ENCODE results near the gene PITX1. TPM values are rescaled to one million over a fixed set of nuclear protein-coding genes. Genes with fewer than 3 reads are reported as not detected.

PITX1 gene
- total RNA-seq, 2 experiments from 2014 or later: 0.18 TPM

GRCh38 chr5:135069895-135070657, 36.0 kb upstream of the PITX1 start:
- H3K4me1 Mint-ChIP-seq: no peaks in the 10 kb centered on the region
- ATAC-seq: no peak
- intact Hi-C loops (cut with DNase I, micrococcal nuclease): no loop called here
- ChIA-PET POLR2A (no interaction called here), CTCF (interaction anchor here (0.8 kb wide), 1 partner anchor 636 kb away, joined by 3 read pairs; no protein-coding TSS in a partner anchor)
- no peaks in the 10 kb centered on the region for H3K9me3 Mint-ChIP-seq (ENCODE audit: low read depth)
- no peaks in the 10 kb centered on the region for H3K27me3 Mint-ChIP-seq
- DNase-seq: no peak
- no peaks in the 10 kb centered on the region for H3K36me3 Mint-ChIP-seq (ENCODE audit: low read depth)
- no peak overlapping the region for H3K4me3 Mint-ChIP-seq
- H3K27ac Mint-ChIP-seq: no peak overlapping the region

GRCh38 chr5:135069016-135069770, 35.2 kb upstream of the PITX1 start:
- intact Hi-C loops (cut with DNase I, micrococcal nuclease): no loop called here
- DNase-seq (no peak), ATAC-seq (no peak)
- Mint-ChIP-seq H3K27me3 (no peaks in the 10 kb centered on the region), H3K27ac (no peak overlapping the region), H3K36me3 (ENCODE audit: low read depth) (no peaks in the 10 kb centered on the region), H3K4me3 (no peak overlapping the region), H3K4me1 (no peaks in the 10 kb centered on the region), H3K9me3 (ENCODE audit: low read depth) (no peaks in the 10 kb centered on the region)
- ChIA-PET CTCF (no interaction called here), POLR2A (no interaction called here)

- ChIA-PET POLR2A (no interaction called here), CTCF (interaction anchor here (0.6 kb wide), 1 partner anchor 88 kb away, joined by 3 read pairs; no protein-coding TSS in a partner anchor)
- no peaks in the 10 kb centered on the region for H3K27me3 Mint-ChIP-seq
- no peaks in the 10 kb centered on the region for H3K4me1 Mint-ChIP-seq
- intact Hi-C loops (cut with DNase I, micrococcal nuclease): no loop called here
- H3K36me3 Mint-ChIP-seq (ENCODE audit: low read depth): no peaks in the 10 kb centered on the region
- no peak overlapping the region for H3K4me3 Mint-ChIP-seq
- no peak overlapping the region for H3K27ac Mint-ChIP-seq
- ATAC-seq: no peak
- no peak for DNase-seq
- H3K9me3 Mint-ChIP-seq (ENCODE audit: low read depth): no peaks in the 10 kb centered on the region
Observed at GRCh38 chr5:135067587-135067986, 33.6 kb upstream of the PITX1 start.

GRCh38 chr5:135066781-135067180, 32.8 kb upstream of the PITX1 start:
- Mint-ChIP-seq H3K9me3 (ENCODE audit: low read depth) (no peaks in the 10 kb centered on the region), H3K4me1 (no peaks in the 10 kb centered on the region), H3K27me3 (no peaks in the 10 kb centered on the region), H3K36me3 (ENCODE audit: low read depth) (no peaks in the 10 kb centered on the region), H3K4me3 (no peak overlapping the region), H3K27ac (no peak overlapping the region)
- intact Hi-C loops (cut with DNase I, micrococcal nuclease): no loop called here
- no peak for DNase-seq
- ChIA-PET CTCF (no interaction called here), POLR2A (no interaction called here)
- ATAC-seq: no peak

GRCh38 chr5:135065306-135066265, 31.6 kb upstream of the PITX1 start:
- CTCF ChIA-PET: no interaction called here
- POLR2A ChIA-PET: no interaction called here
- intact Hi-C loops (cut with DNase I, micrococcal nuclease): no loop called here
- H3K36me3 Mint-ChIP-seq (ENCODE audit: low read depth): no peaks in the 10 kb centered on the region
- ATAC-seq (no peak), DNase-seq (no peak)
- H3K9me3 Mint-ChIP-seq (ENCODE audit: low read depth): no peaks in the 10 kb centered on the region
- no peaks in the 10 kb centered on the region for H3K27me3 Mint-ChIP-seq
- H3K4me1 Mint-ChIP-seq: no peaks in the 10 kb centered on the region
- no peak overlapping the region for H3K4me3 Mint-ChIP-seq
- no peak overlapping the region for H3K27ac Mint-ChIP-seq

- no peak overlapping the region for H3K4me3 Mint-ChIP-seq
- POLR2A ChIA-PET: no interaction called here
Observed at GRCh38 chr5:135064235-135064570, 30.2 kb upstream of the PITX1 start.

GRCh38 chr5:135063511-135064234, 29.6 kb upstream of the PITX1 start:
- intact Hi-C loops (cut with DNase I, micrococcal nuclease): no loop called here
- Mint-ChIP-seq H3K9me3 (ENCODE audit: low read depth) (no peaks in the 10 kb centered on the region), H3K36me3 (ENCODE audit: low read depth) (no peaks in the 10 kb centered on the region), H3K27ac (no peak overlapping the region), H3K4me1 (no peaks in the 10 kb centered on the region), H3K4me3 (no peak overlapping the region), H3K27me3 (peaks cover 2% of the 10 kb centered on the region)
- DNase-seq (no peak), ATAC-seq (no peak)
- POLR2A ChIA-PET: no interaction called here
- CTCF ChIA-PET: interaction anchor here (0.7 kb wide), 1 partner anchor 94 kb away, joined by 3 read pairs; no protein-coding TSS in a partner anchor

More at GRCh38 chr5:135064235-135064570, 30.2 kb upstream of the PITX1 start:
- no peaks in the 10 kb centered on the region for H3K4me1 Mint-ChIP-seq
- no peak overlapping the region for H3K27ac Mint-ChIP-seq
- H3K27me3 Mint-ChIP-seq: no peaks in the 10 kb centered on the region
- no peak for ATAC-seq
- no peak for DNase-seq
- H3K36me3 Mint-ChIP-seq (ENCODE audit: low read depth): no peaks in the 10 kb centered on the region
- CTCF ChIA-PET: no interaction called here
- H3K9me3 Mint-ChIP-seq (ENCODE audit: low read depth): no peaks in the 10 kb centered on the region
- intact Hi-C loops (cut with DNase I, micrococcal nuclease): no loop called here

- Mint-ChIP-seq H3K36me3 (ENCODE audit: low read depth) (no peaks in the 10 kb centered on the region), H3K27me3 (peaks cover 2% of the 10 kb centered on the region), H3K9me3 (ENCODE audit: low read depth) (no peaks in the 10 kb centered on the region), H3K4me3 (no peak overlapping the region), H3K27ac (no peak overlapping the region), H3K4me1 (no peaks in the 10 kb centered on the region)
- ATAC-seq (no peak), DNase-seq (no peak)
- CTCF ChIA-PET: interaction anchor here (0.7 kb wide), 1 partner anchor 94 kb away, joined by 3 read pairs; no protein-coding TSS in a partner anchor
- POLR2A ChIA-PET: no interaction called here
- intact Hi-C loops (cut with DNase I, micrococcal nuclease): no loop called here
Observed at GRCh38 chr5:135063056-135063445, 29.0 kb upstream of the PITX1 start.

- POLR2A ChIA-PET: no interaction called here
- ATAC-seq: no peak
- H3K4me1 Mint-ChIP-seq: no peaks in the 10 kb centered on the region
- CTCF ChIA-PET: interaction anchor here (0.7 kb wide), 1 partner anchor 95 kb away, joined by 3 read pairs; no protein-coding TSS in a partner anchor
- intact Hi-C loops (cut with DNase I, micrococcal nuclease): no loop called here
- no peaks in the 10 kb centered on the region for H3K36me3 Mint-ChIP-seq (ENCODE audit: low read depth)
- no peaks in the 10 kb centered on the region for H3K9me3 Mint-ChIP-seq (ENCODE audit: low read depth)
- DNase-seq: no peak
- peaks cover 2% of the 10 kb centered on the region for H3K27me3 Mint-ChIP-seq
- no peak overlapping the region for H3K27ac Mint-ChIP-seq
- no peak overlapping the region for H3K4me3 Mint-ChIP-seq
Observed at GRCh38 chr5:135062216-135063055, 28.4 kb upstream of the PITX1 start.

- ChIA-PET POLR2A (no interaction called here), CTCF (no interaction called here)
- H3K27ac Mint-ChIP-seq: no peak overlapping the region
- no peaks in the 10 kb centered on the region for H3K4me1 Mint-ChIP-seq
- DNase-seq (no peak), ATAC-seq (no peak)
- no peaks in the 10 kb centered on the region for H3K36me3 Mint-ChIP-seq (ENCODE audit: low read depth)
- no peak overlapping the region for H3K4me3 Mint-ChIP-seq
- intact Hi-C loops (cut with DNase I, micrococcal nuclease): no loop called here
- H3K9me3 Mint-ChIP-seq (ENCODE audit: low read depth): no peaks in the 10 kb centered on the region
- peaks cover 8% of the 10 kb centered on the region for H3K27me3 Mint-ChIP-seq
Observed at GRCh38 chr5:135061001-135061400, 27.0 kb upstream of the PITX1 start.
